Measurements from ENCODE around the gene CSTF1. TPM values are rescaled to one million over a fixed set of nuclear protein-coding genes. Genes with fewer than 3 reads are reported as not detected.

The CSTF1 gene
- total and polyA plus RNA-seq, 2 donors (not counting 1 experiment from before 2014, with no cell fraction given) = 31.2 to 55.2 TPM

- no peaks in the 10 kb centered on the region for H3K27me3 ChIP-seq (ENCODE audit: control insufficient read depth, insufficient read depth, low read length)
- TF ChIP-seq EZH2 (IDR thresholded peaks at IDR 0.05; ENCODE audit: low read length, missing control alignments) (no peak), CTCF (conservative IDR thresholded peaks at IDR 0.05 in 1 of 2, IDR thresholded peaks at IDR 0.05 in 1 of 2; ENCODE audit: low read depth in 1 of 2, low read length in 2 of 2) (no peak)
- H3K9me3 ChIP-seq (ENCODE audit: control insufficient read depth, insufficient read depth, low read depth, low read length) = no peaks in the 10 kb centered on the region
- no peaks in the 10 kb centered on the region for H4K20me1 ChIP-seq (ENCODE audit: control insufficient read depth, extremely low read depth, insufficient read depth, low read length)
- H3K4me3 ChIP-seq (replicated peaks in 1 of 4; ENCODE audit: control extremely low read depth in 1 of 4, insufficient read depth in 1 of 4, low read depth in 3 of 4, low read length in 4 of 4) = peak overlapping the region; percentile 73 to 99 (median 93)
- H3K36me3 ChIP-seq (ENCODE audit: control insufficient read depth, insufficient read depth, low read length) = peaks cover 17% of the 10 kb centered on the region
- H3K4me2 ChIP-seq (ENCODE audit: extremely low read depth, insufficient read depth, low read length) = peak overlapping the region; percentile 88
- no peak overlapping the region for H3K9ac ChIP-seq (ENCODE audit: insufficient read depth, low read length)
- no peak for DNase-seq (ENCODE audit: low read depth in 2 of 2)
- H3K27ac ChIP-seq (ENCODE audit: insufficient read depth, low read length) = peak overlapping the region; percentile 92
- peaks cover 5% of the 10 kb centered on the region for H3K4me1 ChIP-seq (ENCODE audit: control insufficient read depth, extremely low read depth, insufficient read depth, low read length)
- H2AFZ ChIP-seq (ENCODE audit: low read length) = no peak overlapping the region
- peaks cover 65% of the 10 kb centered on the region for H3K79me2 ChIP-seq (ENCODE audit: control insufficient read depth, insufficient read depth, low read length)
These were observed 1.2 kb downstream of the CSTF1 start for GRCh38 chr20:56393653-56394052.

GRCh38 chr20:56395166-56395565 lies 2.7 kb downstream of the CSTF1 start:
- Histone ChIP-seq H4K20me1 (ENCODE audit: control insufficient read depth, extremely low read depth, insufficient read depth, low read length) (no peaks in the 10 kb centered on the region), H3K79me2 (ENCODE audit: control insufficient read depth, insufficient read depth, low read length) (peaks cover 50% of the 10 kb centered on the region), H3K4me1 (ENCODE audit: control insufficient read depth, extremely low read depth, insufficient read depth, low read length) (peaks cover 5% of the 10 kb centered on the region), H3K9me3 (ENCODE audit: control insufficient read depth, insufficient read depth, low read depth, low read length) (no peaks in the 10 kb centered on the region), H3K4me2 (ENCODE audit: extremely low read depth, insufficient read depth, low read length) (no peak overlapping the region), H3K4me3 (replicated peaks in 1 of 4; ENCODE audit: control extremely low read depth in 1 of 4, insufficient read depth in 1 of 4, low read depth in 3 of 4, low read length in 4 of 4) (no peak overlapping the region), H3K9ac (ENCODE audit: insufficient read depth, low read length) (no peak overlapping the region), H3K36me3 (ENCODE audit: control insufficient read depth, insufficient read depth, low read length) (peaks cover 26% of the 10 kb centered on the region), H3K27ac (ENCODE audit: insufficient read depth, low read length) (no peak overlapping the region), H2AFZ (ENCODE audit: low read length) (no peak overlapping the region), H3K27me3 (ENCODE audit: control insufficient read depth, insufficient read depth, low read length) (no peaks in the 10 kb centered on the region)
- no peak for DNase-seq (ENCODE audit: low read depth in 2 of 2)
- TF ChIP-seq EZH2 (IDR thresholded peaks at IDR 0.05; ENCODE audit: low read length, missing control alignments) (no peak), CTCF (conservative IDR thresholded peaks at IDR 0.05 in 1 of 2, IDR thresholded peaks at IDR 0.05 in 1 of 2; ENCODE audit: low read depth in 1 of 2, low read length in 2 of 2) (no peak)

GRCh38 chr20:56400001-56400640 lies 7.7 kb downstream of the CSTF1 start:
- Histone ChIP-seq H3K9me3 (ENCODE audit: control insufficient read depth, insufficient read depth, low read depth, low read length) (no peaks in the 10 kb centered on the region), H3K36me3 (ENCODE audit: control insufficient read depth, insufficient read depth, low read length) (peaks cover 39% of the 10 kb centered on the region), H3K4me1 (ENCODE audit: control insufficient read depth, extremely low read depth, insufficient read depth, low read length) (peaks cover 2% of the 10 kb centered on the region), H3K4me3 (replicated peaks in 1 of 4; ENCODE audit: control extremely low read depth in 1 of 4, insufficient read depth in 1 of 4, low read depth in 3 of 4, low read length in 4 of 4) (no peak overlapping the region), H2AFZ (ENCODE audit: low read length) (no peak overlapping the region), H3K9ac (ENCODE audit: insufficient read depth, low read length) (no peak overlapping the region), H3K4me2 (ENCODE audit: extremely low read depth, insufficient read depth, low read length) (no peak overlapping the region), H3K27ac (ENCODE audit: insufficient read depth, low read length) (no peak overlapping the region), H3K79me2 (ENCODE audit: control insufficient read depth, insufficient read depth, low read length) (peaks cover 23% of the 10 kb centered on the region), H3K27me3 (ENCODE audit: control insufficient read depth, insufficient read depth, low read length) (no peaks in the 10 kb centered on the region), H4K20me1 (ENCODE audit: control insufficient read depth, extremely low read depth, insufficient read depth, low read length) (no peaks in the 10 kb centered on the region)
- peak; percentile 56 to 88 for DNase-seq (ENCODE audit: low read depth in 2 of 2)
- TF ChIP-seq CTCF (conservative IDR thresholded peaks at IDR 0.05 in 1 of 2, IDR thresholded peaks at IDR 0.05 in 1 of 2; ENCODE audit: low read depth in 1 of 2, low read length in 2 of 2) = peak; percentile 80 to 84
- no peak for TF ChIP-seq EZH2 (IDR thresholded peaks at IDR 0.05; ENCODE audit: low read length, missing control alignments)
